ENCODE measurements around the gene LEFTY1. TPM values are rescaled to one million over a fixed set of nuclear protein-coding genes. Genes with fewer than 3 reads are reported as not detected.
"Not testable (repeated sequence)": the region's sequence is repeated elsewhere in the genome, so short reads cannot be mapped to it uniquely, and the experiment has no call there.

Gene LEFTY1
- total RNA-seq, 1 donor from 2014 or later = not detected

GRCh38 chr1:225933072-225933471, 44.1 kb upstream of the LEFTY1 start:
- no peak for DNase-seq
- intact Hi-C loops (cut with micrococcal nuclease) = no loop called here
- TF ChIP-seq CTCF (IDR thresholded peaks at IDR 0.05) = no peak
- Mint-ChIP-seq H3K9me3 (no peaks in the 10 kb centered on the region), H3K36me3 (ENCODE audit: low read depth) (no peaks in the 10 kb centered on the region), H3K27me3 (no peaks in the 10 kb centered on the region), H3K27ac (no peak overlapping the region), H3K4me1 (no peaks in the 10 kb centered on the region), H3K4me3 (no peak overlapping the region)
- ATAC-seq (ENCODE audit: low read depth) = no peak
- ChIA-PET CTCF (no interaction called here), POLR2A (no interaction called here)

GRCh38 chr1:225931270-225932136, 42.6 kb upstream of the LEFTY1 start:
- Mint-ChIP-seq H3K9me3 (no peaks in the 10 kb centered on the region), H3K36me3 (ENCODE audit: low read depth) (no peaks in the 10 kb centered on the region), H3K27ac (no peak overlapping the region), H3K4me1 (no peaks in the 10 kb centered on the region), H3K4me3 (no peak overlapping the region), H3K27me3 (no peaks in the 10 kb centered on the region)
- DNase-seq = no peak
- TF ChIP-seq CTCF (IDR thresholded peaks at IDR 0.05) = no peak
- no peak for ATAC-seq (ENCODE audit: low read depth)
- POLR2A ChIA-PET = interaction anchor here (0.7 kb wide), 1 partner anchor 439 kb away, joined by 4 read pairs; no protein-coding TSS in a partner anchor
- CTCF ChIA-PET = no interaction called here
- intact Hi-C loops (cut with micrococcal nuclease) = no loop called here

GRCh38 chr1:225930566-225930965, 41.6 kb upstream of the LEFTY1 start:
- CTCF ChIA-PET = no interaction called here
- Mint-ChIP-seq H3K9me3 (no peaks in the 10 kb centered on the region), H3K4me3 (no peak overlapping the region), H3K4me1 (no peaks in the 10 kb centered on the region), H3K27ac (no peak overlapping the region), H3K36me3 (ENCODE audit: low read depth) (no peaks in the 10 kb centered on the region), H3K27me3 (no peaks in the 10 kb centered on the region)
- POLR2A ChIA-PET = interaction anchor here (1.6 kb wide), 1 partner anchor 450 kb away, joined by 10 read pairs; no protein-coding TSS in a partner anchor
- TF ChIP-seq CTCF (IDR thresholded peaks at IDR 0.05) = no peak
- intact Hi-C loops (cut with micrococcal nuclease) = no loop called here
- no peak for ATAC-seq (ENCODE audit: low read depth)
- DNase-seq = no peak

GRCh38 chr1:225929462-225929861, 40.5 kb upstream of the LEFTY1 start:
- H3K9me3 Mint-ChIP-seq; H3K27me3 Mint-ChIP-seq; H3K27ac Mint-ChIP-seq; CTCF ChIA-PET; H3K4me1 Mint-ChIP-seq; H3K4me3 Mint-ChIP-seq; H3K36me3 Mint-ChIP-seq (ENCODE audit: low read depth); DNase-seq; ATAC-seq (ENCODE audit: low read depth): not testable (repeated sequence)
- intact Hi-C loops (cut with micrococcal nuclease) = loop anchor here (10.0 kb wide), 1 partner anchor 275 kb away; the partner anchor contains the start of gene ENAH
- POLR2A ChIA-PET = interaction anchor here (0.7 to 1.6 kb wide), 3 partner anchors 9 to 449 kb away, joined by 3 to 10 read pairs (median 5); no protein-coding TSS in a partner anchor

GRCh38 chr1:225928186-225929175, 39.5 kb upstream of the LEFTY1 start:
- Mint-ChIP-seq H3K4me1 (peaks cover 8% of the 10 kb centered on the region), H3K27me3 (no peaks in the 10 kb centered on the region), H3K27ac (no peak overlapping the region), H3K36me3 (ENCODE audit: low read depth) (peaks cover 6% of the 10 kb centered on the region), H3K4me3 (no peak overlapping the region), H3K9me3 (no peaks in the 10 kb centered on the region)
- no peak for TF ChIP-seq CTCF (IDR thresholded peaks at IDR 0.05)
- ChIA-PET CTCF (no interaction called here), POLR2A (interaction anchor here (0.7 kb wide), 1 partner anchor 49 kb away, joined by 3 read pairs; no protein-coding TSS in a partner anchor)
- no peak for DNase-seq
- intact Hi-C loops (cut with micrococcal nuclease) = loop anchor here (10.0 kb wide), 1 partner anchor 274 kb away; the partner anchor contains the start of gene ENAH
- ATAC-seq (ENCODE audit: low read depth) = no peak

All from activated B cell treated with CpG ODN at 0.5 μM for 24 hours (primary cell).